GM23248 (cell line): Measurements from ENCODE around the gene RPL37A. TPM values are rescaled to one million over a fixed set of nuclear protein-coding genes. Genes with fewer than 3 reads are reported as not detected.

Experiments
- DNase-seq: peaks from one replicate; pipeline ENCODE4 v3.0.0-alpha.2; 2015
- H2AFZ ChIP-seq: fragments of 200-600 bp; sonication (generic); 2 replicates; pipeline ENCODE4 v1.6.1; 2016; ENCODE audit warnings: antibody characterized with exemption
- H3F3A ChIP-seq: fragments of 200-600 bp; sonication (generic); 2 replicates; pipeline ENCODE4 v1.6.1; 2016; ENCODE audit warnings: mild to moderate bottlenecking, antibody characterized with exemption, mixed run types; ENCODE audit not compliant: insufficient read depth
- H3K27ac ChIP-seq: fragments of 200-600 bp; sonication (generic); 2 replicates; pipeline ENCODE4 v1.5.1; 2016; ENCODE audit warnings: mild to moderate bottlenecking
- H3K27me3 ChIP-seq: fragments of 200-600 bp; sonication (generic); replicated peaks from 2 replicates; pipeline ENCODE4 v1.6.1; 2016; ENCODE audit warnings: mild to moderate bottlenecking; ENCODE audit not compliant: insufficient read depth
- H3K36me3 ChIP-seq: fragments of 200-600 bp; sonication (generic); 2 replicates; pipeline ENCODE4 v1.6.1; 2016; ENCODE audit warnings: low read depth, mild to moderate bottlenecking
- H3K4me1 ChIP-seq: fragments of 200-600 bp; sonication (generic); 2 replicates; pipeline ENCODE4 v1.6.1; 2016; ENCODE audit warnings: mild to moderate bottlenecking; ENCODE audit not compliant: insufficient read depth
- H3K4me2 ChIP-seq: fragments of 200-600 bp; sonication (generic); one replicate; pipeline ENCODE4 v1.6.1; 2016; ENCODE audit warnings: mild to moderate bottlenecking; ENCODE audit not compliant: unreplicated experiment
- H3K4me3 ChIP-seq: fragments of 200-600 bp; sonication (generic); 2 replicates; pipeline ENCODE4 v1.5.1; 2016; ENCODE audit warnings: mild to moderate bottlenecking
- H3K79me2 ChIP-seq: fragments of 200-600 bp; sonication (generic); 2 replicates; pipeline ENCODE4 v1.6.1; 2016; ENCODE audit warnings: mild to moderate bottlenecking; ENCODE audit not compliant: insufficient read depth
- H3K9ac ChIP-seq: fragments of 200-600 bp; sonication (generic); 2 replicates; pipeline ENCODE4 v1.6.1; 2016; ENCODE audit warnings: mild to moderate bottlenecking
- H3K9me2 ChIP-seq: fragments of 200-600 bp; sonication (generic); 2 replicates; pipeline ENCODE4 v1.6.1; 2016; ENCODE audit warnings: mixed run types, mild to moderate bottlenecking, moderate library complexity; ENCODE audit not compliant: insufficient read depth
- H3K9me3 ChIP-seq: fragments of 200-600 bp; sonication (generic); one replicate; pipeline ENCODE4 v1.6.1; 2017; ENCODE audit warnings: low read depth
- H4K20me1 ChIP-seq: fragments of 200-600 bp; sonication (generic); 2 replicates; pipeline ENCODE4 v1.6.0; 2016; ENCODE audit not compliant: insufficient read depth
- EZH2 ChIP-seq: fragments of 200-600 bp; sonication (generic); IDR thresholded peaks from 2 replicates; pipeline ENCODE4 v1.6.1; 2018; ENCODE audit warnings: antibody characterized with exemption, mild to moderate bottlenecking; ENCODE audit not compliant: insufficient read depth, poor library complexity, severe bottlenecking
- EZH2phosphoT487 ChIP-seq: fragments of 200-600 bp; sonication (generic); IDR thresholded peaks from 2 replicates; pipeline ENCODE4 v1.6.1; 2018; ENCODE audit warnings: antibody characterized with exemption, moderate library complexity, mild to moderate bottlenecking, low read depth; ENCODE audit not compliant: insufficient read depth
- WGBS, 2 experiments: methylation state at CpG; one replicate each; pipeline ENCODE4 v1.1.6; 2015 to 2017; ENCODE audit warnings: low lambda C conversion rate in 2 of 2, low coverage in 1 of 2; ENCODE audit errors: missing lambda C conversion rate in 2 of 2; 5-methylcytosine and 5-hydroxymethylcytosine counted together
- in situ Hi-C: fragments of 300-500 bp; cut with MboI; formaldehyde crosslinking; loops from 2 replicates; pipeline ENCODE4 v1.15.0; 2020
- polyA plus RNA-seq: library from polyadenylated mRNA; unstranded; fragments of >200 nt; fragmentation: Nextera tagmentation; extraction: Ambion mirVana; gene quantifications from 2 replicates; pipeline ENCODE4 v1.2.1, GENCODE V29; 2016
- total RNA-seq: library from RNA; depleted of rRNA; stranded (reverse); fragments of >200 nt; shearing (Covaris generic); gene quantifications from 2 replicates; pipeline ENCODE4 v1.2.3, GENCODE V29; 2014

Gene RPL37A
- total and polyA plus RNA-seq, 2 experiments from 2014 or later: 979 to 1,708 TPM

DNA sequence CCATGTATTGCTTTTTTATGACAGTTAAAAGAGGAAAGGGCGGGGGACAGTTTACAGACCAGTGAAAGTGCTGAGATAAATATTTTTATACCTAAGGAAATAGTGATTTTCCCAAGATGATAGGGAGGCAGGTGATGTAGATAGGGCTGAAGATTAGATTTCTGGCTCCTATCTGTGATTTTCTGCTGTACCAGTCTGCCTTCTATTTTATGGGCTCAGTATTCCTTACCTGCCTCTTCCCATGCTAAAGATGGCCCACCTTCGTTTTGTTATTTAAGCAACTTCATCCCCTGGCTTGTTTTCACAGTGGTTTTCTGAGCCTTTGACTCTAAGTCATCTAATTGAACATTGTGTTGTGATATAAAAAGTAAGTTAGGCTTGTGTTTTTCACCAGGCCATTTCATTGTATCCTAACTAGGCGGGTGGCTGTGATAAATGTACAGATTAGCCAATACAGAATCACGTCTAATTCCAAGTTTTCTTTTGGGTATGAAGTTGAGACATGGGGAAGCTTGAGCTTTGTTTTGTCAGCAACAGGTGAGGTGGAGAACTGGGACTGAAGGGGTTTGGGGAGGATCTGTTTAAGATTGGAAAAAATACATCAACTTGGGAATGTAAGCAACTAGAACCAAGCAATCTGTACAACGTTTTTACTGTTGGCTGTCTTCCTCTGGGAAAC, 5.2 kb downstream of the RPL37A start:
- Histone ChIP-seq H3K79me2 (peaks cover 55% of the 10 kb centered on the region), H3K9ac (no peak overlapping the region), H3K4me3 (no peak overlapping the region), H3K4me1 (peaks cover 33% of the 10 kb centered on the region), H3K4me2 (no peak overlapping the region), H3K9me3 (no peaks in the 10 kb centered on the region), H4K20me1 (0 out of 2 replicates have a peak, but pooled peaks cover 20% of the 10 kb centered on the region), H3K36me3 (peaks cover 64% of the 10 kb centered on the region), H3K9me2 (no peaks in the 10 kb centered on the region), H3K27me3 (no peaks in the 10 kb centered on the region), H3K27ac (peak overlapping the region; percentile 13; the same call in 1 of the 2 replicates), H3F3A (peaks cover 96% of the 10 kb centered on the region), H2AFZ (no peak overlapping the region)
- WGBS, 2 experiments: 52 to 56% methylated on average over 5 of the region's 5 CpGs
- no peak for DNase-seq
- TF ChIP-seq EZH2phosphoT487 (no peak), EZH2 (no peak)
- in situ Hi-C loops: no loop called here

DNA sequence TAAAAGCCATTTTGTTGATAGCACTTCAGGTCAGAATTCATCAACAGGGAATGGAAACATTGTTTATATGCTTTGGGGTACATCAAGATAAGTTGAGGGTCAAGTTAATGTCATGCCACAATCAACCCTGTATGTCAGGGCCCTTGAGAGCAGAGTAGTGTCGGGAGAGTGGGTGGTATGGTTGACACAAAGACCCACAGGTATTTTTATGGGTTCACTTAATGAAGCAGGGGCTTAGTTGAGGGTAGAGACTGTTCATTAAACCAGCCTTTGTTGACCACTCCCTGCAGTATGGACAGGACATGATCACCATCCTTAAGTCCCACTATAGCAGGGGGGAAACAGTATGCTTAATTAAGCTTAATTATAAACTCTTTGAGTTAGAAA, 5.7 kb downstream of the RPL37A start:
- H3F3A ChIP-seq: peaks cover 98% of the 10 kb centered on the region
- no peak overlapping the region for H3K9ac ChIP-seq
- H3K4me2 ChIP-seq: no peak overlapping the region
- H3K9me3 ChIP-seq: no peaks in the 10 kb centered on the region
- DNase-seq: no peak
- TF ChIP-seq EZH2phosphoT487 (no peak), EZH2 (no peak)
- no peak overlapping the region for H3K4me3 ChIP-seq
- peak overlapping the region; percentile 13; the same call in 1 of the 2 replicates for H3K27ac ChIP-seq
- no peaks in the 10 kb centered on the region for H3K27me3 ChIP-seq
- 88 to 96% methylated on average over 1 of the region's 1 CpG for WGBS, 2 experiments
- in situ Hi-C loops: no loop called here
- H4K20me1 ChIP-seq: 0 out of 2 replicates have a peak, but pooled peaks cover 20% of the 10 kb centered on the region
- H3K36me3 ChIP-seq: peaks cover 64% of the 10 kb centered on the region
- H2AFZ ChIP-seq: no peak overlapping the region
- peaks cover 50% of the 10 kb centered on the region for H3K79me2 ChIP-seq
- H3K9me2 ChIP-seq: no peaks in the 10 kb centered on the region
- peaks cover 33% of the 10 kb centered on the region for H3K4me1 ChIP-seq

DNA sequence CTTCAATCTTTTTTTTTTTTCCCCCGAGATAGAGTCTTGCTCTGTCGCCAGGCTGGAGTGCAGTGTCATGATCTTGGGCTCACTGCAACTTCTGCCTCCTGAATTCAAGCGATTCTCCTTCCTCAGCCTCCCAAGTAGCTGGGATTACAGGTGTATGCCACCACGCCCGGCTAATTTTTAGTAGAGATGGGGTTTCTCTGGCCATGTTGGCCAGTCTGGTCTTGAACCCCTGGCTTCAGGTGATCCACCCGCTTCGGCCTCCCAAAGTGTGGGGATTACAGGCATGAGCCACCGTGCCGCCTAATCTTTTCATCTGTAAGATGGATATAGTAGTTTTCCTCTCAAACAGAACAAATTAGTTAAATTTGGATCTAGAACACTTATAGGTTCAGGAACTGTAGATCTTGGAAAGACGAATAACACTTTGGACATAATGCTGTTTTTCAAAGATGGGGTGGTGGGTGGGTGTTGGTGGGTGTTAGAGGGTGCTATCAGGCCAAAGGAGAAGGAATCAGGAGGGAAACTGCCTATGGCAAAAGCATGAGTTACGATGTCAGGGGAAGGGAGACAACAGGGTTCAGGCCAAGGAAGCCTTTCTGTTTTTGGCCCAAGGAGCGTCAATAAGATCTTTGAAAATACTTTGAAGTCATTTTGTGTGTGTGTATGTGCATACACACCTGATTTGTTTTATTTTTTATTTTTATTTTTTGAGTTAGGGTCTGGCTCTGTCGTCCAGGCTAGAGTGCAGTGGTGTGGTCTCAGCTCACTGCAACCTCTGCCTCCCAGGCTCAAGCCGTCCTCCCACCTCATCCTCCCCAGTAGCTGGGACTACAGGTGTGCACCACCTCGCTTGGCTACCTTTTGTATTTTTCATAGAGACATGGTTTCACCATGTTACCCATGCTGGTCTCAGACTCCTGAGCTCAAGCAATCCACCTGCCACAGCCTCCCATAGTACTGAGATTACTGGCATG, 6.8 kb downstream of the RPL37A start:
- Histone ChIP-seq H3K9me3 (no peaks in the 10 kb centered on the region), H4K20me1 (0 out of 2 replicates have a peak, but pooled peaks cover 12% of the 10 kb centered on the region), H3K27me3 (no peaks in the 10 kb centered on the region), H3K36me3 (peaks cover 53% of the 10 kb centered on the region), H3K9me2 (no peaks in the 10 kb centered on the region), H3K4me2 (no peak overlapping the region), H3K9ac (no peak overlapping the region), H3K79me2 (peaks cover 39% of the 10 kb centered on the region), H3K4me3 (no peak overlapping the region), H3K4me1 (peaks cover 27% of the 10 kb centered on the region), H3F3A (peaks cover 95% of the 10 kb centered on the region), H3K27ac (no peak overlapping the region), H2AFZ (no peak overlapping the region)
- TF ChIP-seq EZH2phosphoT487: no peak
- WGBS, 2 experiments: 96% methylated on average over 15 of the region's 15 CpGs
- in situ Hi-C loops: no loop called here
- DNase-seq: no peak

DNA sequence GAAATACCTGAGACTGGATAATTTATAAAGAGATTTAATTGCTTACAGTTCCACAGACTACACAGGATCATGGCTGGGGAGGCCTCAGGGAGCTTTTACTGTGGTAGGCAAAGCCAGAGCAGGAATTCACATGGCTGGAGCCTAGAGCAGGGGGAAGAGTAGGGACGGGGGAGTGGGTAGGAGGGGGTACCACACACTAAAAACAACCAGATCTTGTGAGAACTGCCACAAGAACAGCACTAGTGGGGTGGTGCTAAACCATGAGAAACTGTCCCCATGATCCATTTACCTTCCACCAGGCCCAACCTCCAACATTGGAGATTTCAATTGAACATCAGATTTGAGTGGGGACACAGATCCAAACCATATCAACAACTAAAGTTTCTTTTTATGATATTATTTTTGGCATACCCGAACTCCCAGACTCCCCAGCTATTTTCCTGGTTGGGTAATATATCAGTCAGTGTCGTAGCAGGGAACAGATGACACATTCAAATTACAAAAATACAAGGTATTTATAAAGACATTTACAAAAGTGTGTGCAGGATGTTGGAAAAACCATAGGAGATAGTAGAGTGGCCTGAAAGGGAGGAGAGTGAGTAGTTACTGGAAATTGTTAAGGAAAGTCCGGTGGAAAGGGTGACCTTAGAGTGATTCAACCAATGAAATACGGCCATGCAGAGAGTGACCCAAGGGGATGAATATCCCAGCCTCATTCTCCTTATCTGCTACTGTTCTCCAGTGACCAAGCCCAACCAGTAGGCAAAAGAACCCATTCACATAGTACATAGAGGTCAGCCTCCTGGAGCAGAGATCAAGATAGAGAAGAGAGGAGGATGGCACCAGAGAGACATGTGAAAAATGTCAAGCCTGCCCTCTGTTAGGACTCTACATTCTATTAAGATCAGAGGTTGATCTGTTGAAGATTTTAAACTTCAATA, 8.8 kb downstream of the RPL37A start:
- Histone ChIP-seq H3F3A (peaks cover 87% of the 10 kb centered on the region), H3K27me3 (no peaks in the 10 kb centered on the region), H3K27ac (peak overlapping the region; percentile 2; the same call in 1 of the 2 replicates), H3K4me1 (0 out of 2 replicates have a peak, but pooled peaks cover 8% of the 10 kb centered on the region), H3K9ac (no peak overlapping the region), H4K20me1 (0 out of 2 replicates have a peak, but pooled peaks cover 3% of the 10 kb centered on the region), H3K36me3 (peaks cover 34% of the 10 kb centered on the region), H3K4me2 (no peak overlapping the region), H2AFZ (no peak overlapping the region), H3K9me3 (no peaks in the 10 kb centered on the region), H3K9me2 (no peaks in the 10 kb centered on the region), H3K79me2 (peaks cover 20% of the 10 kb centered on the region; the same call in 1 of the 2 replicates), H3K4me3 (no peak overlapping the region)
- no peak for DNase-seq
- no peak for TF ChIP-seq EZH2
- no peak for TF ChIP-seq EZH2phosphoT487
- WGBS, 2 experiments: 55 to 62% methylated on average over 5 of the region's 5 CpGs
- in situ Hi-C loops: no loop called here
